Measurements from ENCODE around the gene MGMT.

GRCh38 chr10:129533281-129533680 lies 66.2 kb downstream of the MGMT start:
- TF ChIP-seq CTCF (IDR thresholded peaks at IDR 0.05; ENCODE audit: extremely low read depth in 1 of 2, insufficient read depth in 1 of 2, low read depth in 1 of 2, low read length in 2 of 2) (no peak), MAX (IDR thresholded peaks at IDR 0.05; ENCODE audit: insufficient read depth, insufficient read length) (no peak), EZH2 (IDR thresholded peaks at IDR 0.05; ENCODE audit: borderline replicate concordance, low read depth, low read length, severe bottlenecking) (no peak), POLR2AphosphoS5 (IDR thresholded peaks at IDR 0.05; ENCODE audit: insufficient read depth, low read depth, low read length) (no peak), POLR2A (IDR thresholded peaks at IDR 0.05; ENCODE audit: low read depth, low read length) (no peak)
